CD1c-positive myeloid dendritic cell (primary cell): Measurements from ENCODE around the gene KRTAP4-4.

ENCODE experiments used
- DNase-seq: peaks from one replicate; pipeline ENCODE4 v3.0.0-alpha.2; 2016; ENCODE audit errors: extremely low spot score

The KRTAP4-4 gene

GRCh38 chr17:41111151-41111885 is 49.2 kb downstream of the KRTAP4-4 start:
- no peak for DNase-seq
